Astrocyte (in vitro differentiated cells and primary cell): ENCODE results near the gene PUS10. TPM values are rescaled to one million over a fixed set of nuclear protein-coding genes. Genes with fewer than 3 reads are reported as not detected.

Experiments used
- DNase-seq: peaks from one replicate; pipeline ENCODE4 v3.0.0-alpha.2; 2010; ENCODE audit warnings: low read depth
- FAIRE-seq: peaks from 2 replicates; lab custom pipeline; 2011; peaks lifted over from hg19 to GRCh38; lab: Jason Lieb, UNC
- H2AFZ ChIP-seq: 2 replicates; pipeline ENCODE4 v1.6.0; 2012; ENCODE audit warnings: low read depth, low read length, inconsistent platforms
- H3K27ac ChIP-seq: 2 replicates; pipeline ENCODE4 v1.5.1; 2011; ENCODE audit warnings: low read depth, low read length, inconsistent platforms
- H3K27me3 ChIP-seq: 2 replicates; pipeline ENCODE4 v1.6.0; 2011; ENCODE audit warnings: low read length, inconsistent platforms; ENCODE audit not compliant: insufficient read depth
- H3K36me3 ChIP-seq: 2 replicates; pipeline ENCODE4 v1.5.1; 2011; ENCODE audit warnings: low read length, inconsistent platforms; ENCODE audit not compliant: insufficient read depth
- H3K4me1 ChIP-seq: 2 replicates; pipeline ENCODE4 v1.5.1; 2011; ENCODE audit warnings: low read length, inconsistent platforms; ENCODE audit not compliant: insufficient read depth
- H3K4me2 ChIP-seq: 2 replicates; pipeline ENCODE4 v1.6.0; 2012; ENCODE audit warnings: low read length, inconsistent platforms
- H3K4me3 ChIP-seq: 2 replicates; pipeline ENCODE4 v1.5.1; 2011; ENCODE audit warnings: low read depth, mild to moderate bottlenecking, low read length, inconsistent platforms; ENCODE audit not compliant: insufficient read depth
- H3K79me2 ChIP-seq: 2 replicates; pipeline ENCODE4 v1.6.0; 2012; ENCODE audit warnings: mild to moderate bottlenecking, low read length, inconsistent platforms; ENCODE audit not compliant: insufficient read depth
- H3K9ac ChIP-seq: 2 replicates; pipeline ENCODE4 v1.6.0; 2012; ENCODE audit warnings: mild to moderate bottlenecking, low read length, inconsistent platforms
- H3K9me3 ChIP-seq: 2 replicates; pipeline ENCODE4 v1.5.1; 2012; ENCODE audit warnings: low read depth, mild to moderate bottlenecking, low read length, inconsistent platforms; ENCODE audit not compliant: insufficient read depth
- H4K20me1 ChIP-seq: 2 replicates; pipeline ENCODE4 v1.6.0; 2012; ENCODE audit warnings: low read length, inconsistent platforms; ENCODE audit not compliant: insufficient read depth
- H3K27ac Mint-ChIP-seq: one replicate; pipeline ENCODE4 v1.8.0; 2021; ENCODE audit warnings: mild to moderate bottlenecking, mixed read lengths; ENCODE audit not compliant: unreplicated experiment
- H3K27me3 Mint-ChIP-seq: one replicate; pipeline ENCODE4 v1.8.0; 2021; ENCODE audit warnings: low read depth, mixed read lengths; ENCODE audit not compliant: unreplicated experiment
- H3K36me3 Mint-ChIP-seq: one replicate; pipeline ENCODE4 v1.8.0; 2021; ENCODE audit warnings: low read depth, mixed read lengths; ENCODE audit not compliant: unreplicated experiment
- H3K4me1 Mint-ChIP-seq: one replicate; pipeline ENCODE4 v1.8.0; 2021; ENCODE audit warnings: low read depth, mixed read lengths; ENCODE audit not compliant: unreplicated experiment
- H3K4me3 Mint-ChIP-seq: one replicate; pipeline ENCODE4 v1.8.0; 2021; ENCODE audit warnings: mild to moderate bottlenecking, moderate library complexity, mixed read lengths; ENCODE audit not compliant: unreplicated experiment
- H3K9me3 Mint-ChIP-seq: one replicate; pipeline ENCODE4 v1.8.0; 2021; ENCODE audit warnings: mild to moderate bottlenecking, mixed read lengths; ENCODE audit not compliant: unreplicated experiment
- EZH2 ChIP-seq: IDR thresholded peaks from 2 replicates; pipeline ENCODE4 v1.6.1; 2012; ENCODE audit warnings: mild to moderate bottlenecking, low read length, inconsistent platforms; ENCODE audit not compliant: insufficient read depth
- total RNA-seq: library from RNA; stranded (reverse); gene quantifications from 2 replicates; pipeline ENCODE4 v1.2.1, GENCODE V29; 2021
- TF ChIP-seq, protein P1 (sequence below): IDR thresholded peaks from 2 replicates; pipeline ENCODE4 v1.5.1; 2011; ENCODE audit warnings: low read depth, mild to moderate bottlenecking, inconsistent platforms, low read length, moderate library complexity; ENCODE audit not compliant: insufficient read depth

PUS10 gene
- total RNA-seq, 1 donor from 2014 or later: 7.7 TPM

- H3K79me2 ChIP-seq: no peaks in the 10 kb centered on the region
- no peaks in the 10 kb centered on the region for H3K36me3 ChIP-seq
- no peaks in the 10 kb centered on the region for H4K20me1 ChIP-seq
- H3K9me3 Mint-ChIP-seq: no peaks in the 10 kb centered on the region
- H3K4me3 ChIP-seq: no peak overlapping the region
- H3K27me3 Mint-ChIP-seq: no peaks in the 10 kb centered on the region
- no peak overlapping the region for H2AFZ ChIP-seq
- H3K4me3 Mint-ChIP-seq: no peak overlapping the region
- no peak overlapping the region for H3K27ac ChIP-seq
- no peak for TF ChIP-seq EZH2
- TF ChIP-seq, protein P1, sequence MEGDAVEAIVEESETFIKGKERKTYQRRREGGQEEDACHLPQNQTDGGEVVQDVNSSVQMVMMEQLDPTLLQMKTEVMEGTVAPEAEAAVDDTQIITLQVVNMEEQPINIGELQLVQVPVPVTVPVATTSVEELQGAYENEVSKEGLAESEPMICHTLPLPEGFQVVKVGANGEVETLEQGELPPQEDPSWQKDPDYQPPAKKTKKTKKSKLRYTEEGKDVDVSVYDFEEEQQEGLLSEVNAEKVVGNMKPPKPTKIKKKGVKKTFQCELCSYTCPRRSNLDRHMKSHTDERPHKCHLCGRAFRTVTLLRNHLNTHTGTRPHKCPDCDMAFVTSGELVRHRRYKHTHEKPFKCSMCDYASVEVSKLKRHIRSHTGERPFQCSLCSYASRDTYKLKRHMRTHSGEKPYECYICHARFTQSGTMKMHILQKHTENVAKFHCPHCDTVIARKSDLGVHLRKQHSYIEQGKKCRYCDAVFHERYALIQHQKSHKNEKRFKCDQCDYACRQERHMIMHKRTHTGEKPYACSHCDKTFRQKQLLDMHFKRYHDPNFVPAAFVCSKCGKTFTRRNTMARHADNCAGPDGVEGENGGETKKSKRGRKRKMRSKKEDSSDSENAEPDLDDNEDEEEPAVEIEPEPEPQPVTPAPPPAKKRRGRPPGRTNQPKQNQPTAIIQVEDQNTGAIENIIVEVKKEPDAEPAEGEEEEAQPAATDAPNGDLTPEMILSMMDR: no peak
- no peak for FAIRE-seq
- no peaks in the 10 kb centered on the region for H3K9me3 ChIP-seq
- no peak for DNase-seq
- no peak overlapping the region for H3K9ac ChIP-seq
- no peaks in the 10 kb centered on the region for H3K4me1 Mint-ChIP-seq
- no peak overlapping the region for H3K27ac Mint-ChIP-seq
- peaks cover 3% of the 10 kb centered on the region for H3K36me3 Mint-ChIP-seq
- no peak overlapping the region for H3K4me2 ChIP-seq
- no peaks in the 10 kb centered on the region for H3K27me3 ChIP-seq
- no peaks in the 10 kb centered on the region for H3K4me1 ChIP-seq
Observed at GRCh38 chr2:60966507-60967405, 51.3 kb downstream of the PUS10 start.

GRCh38 chr2:60965499-60965785 lies 52.6 kb downstream of the PUS10 start:
- H3K36me3 Mint-ChIP-seq: peaks cover 3% of the 10 kb centered on the region
- no peaks in the 10 kb centered on the region for H4K20me1 ChIP-seq
- no peak overlapping the region for H3K4me2 ChIP-seq
- H3K36me3 ChIP-seq: no peaks in the 10 kb centered on the region
- H3K4me1 Mint-ChIP-seq: no peaks in the 10 kb centered on the region
- TF ChIP-seq, protein P1: no peak
- TF ChIP-seq EZH2: no peak
- no peak for DNase-seq
- H3K4me3 Mint-ChIP-seq: no peak overlapping the region
- no peak overlapping the region for H3K27ac Mint-ChIP-seq
- no peak for FAIRE-seq
- no peak overlapping the region for H3K4me3 ChIP-seq
- no peaks in the 10 kb centered on the region for H3K4me1 ChIP-seq
- no peak overlapping the region for H3K9ac ChIP-seq
- H2AFZ ChIP-seq: no peak overlapping the region
- H3K9me3 Mint-ChIP-seq: no peaks in the 10 kb centered on the region
- no peak overlapping the region for H3K27ac ChIP-seq
- no peaks in the 10 kb centered on the region for H3K27me3 ChIP-seq
- H3K27me3 Mint-ChIP-seq: no peaks in the 10 kb centered on the region
- H3K9me3 ChIP-seq: no peaks in the 10 kb centered on the region
- no peaks in the 10 kb centered on the region for H3K79me2 ChIP-seq
